H9 (cell line): ENCODE measurements around the gene FLOT2. TPM values are rescaled to one million over a fixed set of nuclear protein-coding genes. Genes with fewer than 3 reads are reported as not detected.

Experiments used
- DNase-seq: peaks from one replicate; pipeline ENCODE4 v3.0.0-alpha.2; 2017
- H2AFZ ChIP-seq: one replicate; pipeline ENCODE4 v1.6.1; 2013; ENCODE audit warnings: mild to moderate bottlenecking, low read length, control low read depth, moderate library complexity
- H2AK5ac ChIP-seq: 2 replicates; pipeline ENCODE4 v1.6.1; 2013; ENCODE audit warnings: low read length, control low read depth, mixed read lengths; ENCODE audit not compliant: insufficient read length
- H2BK120ac ChIP-seq: one replicate; pipeline ENCODE4 v1.6.1; 2013; ENCODE audit warnings: low read depth, mild to moderate bottlenecking, low read length, control low read depth, inconsistent platforms; ENCODE audit not compliant: poor library complexity, severe bottlenecking
- H2BK12ac ChIP-seq: 2 replicates; pipeline ENCODE4 v1.6.1; 2013; ENCODE audit warnings: low read length, control low read depth, mixed read lengths, low read depth; ENCODE audit not compliant: insufficient read length
- H2BK15ac ChIP-seq: 2 replicates; pipeline ENCODE4 v1.6.1; 2013; ENCODE audit warnings: low read depth, low read length, control low read depth
- H2BK20ac ChIP-seq: one replicate; pipeline ENCODE4 v1.6.1; 2013; ENCODE audit warnings: low read depth, mild to moderate bottlenecking, low read length, control low read depth, inconsistent platforms; ENCODE audit not compliant: poor library complexity, severe bottlenecking
- H2BK5ac ChIP-seq: 2 replicates; pipeline ENCODE4 v1.6.1; 2013; ENCODE audit warnings: low read length, control low read depth, mixed read lengths; ENCODE audit not compliant: insufficient read length
- H3K14ac ChIP-seq: 2 replicates; pipeline ENCODE4 v1.6.1; 2013; ENCODE audit warnings: low read length, control low read depth; ENCODE audit not compliant: insufficient read depth
- H3K18ac ChIP-seq: 2 replicates; pipeline ENCODE4 v1.6.1; 2013; ENCODE audit warnings: low read depth, mild to moderate bottlenecking, mixed read lengths, low read length, control low read depth; ENCODE audit not compliant: insufficient read length
- H3K23ac ChIP-seq: 2 replicates; pipeline ENCODE4 v1.6.1; 2013; ENCODE audit warnings: low read length, control low read depth, mixed read lengths, low read depth; ENCODE audit not compliant: insufficient read length
- H3K23me2 ChIP-seq: 2 replicates; pipeline ENCODE4 v1.6.1; 2013; ENCODE audit warnings: low read depth, mild to moderate bottlenecking, mixed read lengths, low read length, control low read depth; ENCODE audit not compliant: insufficient read length, poor library complexity, severe bottlenecking
- H3K27ac ChIP-seq: 2 replicates; pipeline ENCODE4 v1.5.1; 2013; ENCODE audit warnings: low read length, control low read depth, mixed read lengths, low read depth; ENCODE audit not compliant: insufficient read length
- H3K27me3 ChIP-seq: 2 replicates; pipeline ENCODE4 v1.6.1; 2013; ENCODE audit warnings: low read length, control low read depth, inconsistent platforms; ENCODE audit not compliant: insufficient read depth
- H3K4ac ChIP-seq: 2 replicates; pipeline ENCODE4 v1.6.1; 2013; ENCODE audit warnings: low read depth, mild to moderate bottlenecking, control low read depth, inconsistent platforms, low read length, moderate library complexity
- H3K4me1 ChIP-seq: 2 replicates; pipeline ENCODE4 v1.6.1; 2013; ENCODE audit warnings: low read length, control low read depth, inconsistent platforms; ENCODE audit not compliant: insufficient read depth
- H3K4me2 ChIP-seq: 2 replicates; pipeline ENCODE4 v1.6.1; 2013; ENCODE audit warnings: low read length, control low read depth, mixed read lengths; ENCODE audit not compliant: insufficient read length, insufficient read depth
- H3K56ac ChIP-seq: 2 replicates; pipeline ENCODE4 v1.6.1; 2013; ENCODE audit warnings: low read depth, mild to moderate bottlenecking, mixed read lengths, low read length, control low read depth; ENCODE audit not compliant: insufficient read length
- H3K79me1 ChIP-seq: 2 replicates; pipeline ENCODE4 v1.6.1; 2013; ENCODE audit warnings: low read depth, mild to moderate bottlenecking, moderate library complexity, low read length, control low read depth, inconsistent platforms; ENCODE audit not compliant: insufficient read depth, poor library complexity, severe bottlenecking
- H3K79me2 ChIP-seq: 2 replicates; pipeline ENCODE4 v1.6.1; 2013; ENCODE audit warnings: low read length, control low read depth, inconsistent platforms; ENCODE audit not compliant: insufficient read depth
- H3K9ac ChIP-seq: 2 replicates; pipeline ENCODE4 v1.6.1; 2013; ENCODE audit warnings: low read length, control low read depth, mixed read lengths; ENCODE audit not compliant: insufficient read length; ENCODE audit errors: extremely low read depth
- H3K9me3 ChIP-seq: one replicate; pipeline ENCODE4 v1.6.1; 2013; ENCODE audit warnings: low read depth, low read length, inconsistent platforms; ENCODE audit not compliant: control insufficient read depth
- H3T11ph ChIP-seq: one replicate; pipeline ENCODE4 v1.6.1; 2013; ENCODE audit warnings: mild to moderate bottlenecking, low read length, control low read depth, inconsistent platforms
- H4K20me1 ChIP-seq: one replicate; pipeline ENCODE4 v1.6.1; 2013; ENCODE audit not compliant: control insufficient read depth, insufficient read length, insufficient read depth
- H4K5ac ChIP-seq: 2 replicates; pipeline ENCODE4 v1.6.1; 2013; ENCODE audit warnings: low read depth, mild to moderate bottlenecking, mixed read lengths, low read length, control low read depth; ENCODE audit not compliant: insufficient read length
- H4K8ac ChIP-seq: replicated peaks from 2 replicates; pipeline ENCODE4 v1.6.1; 2013; ENCODE audit warnings: low read length, control low read depth, mixed read lengths, low read depth; ENCODE audit not compliant: insufficient read length
- H4K91ac ChIP-seq: 2 replicates; pipeline ENCODE4 v1.6.1; 2013; ENCODE audit warnings: low read depth, mild to moderate bottlenecking, moderate library complexity, mixed read lengths, low read length, control low read depth; ENCODE audit not compliant: insufficient read length
- H3K27ac Mint-ChIP-seq, 3 experiments: 2 replicates in 2 of 3; 3 replicates in 1 of 3; pipeline ENCODE4 v1.8.0; 2020 to 2021; ENCODE audit warnings: mixed read lengths in 3 of 3, mild to moderate bottlenecking in 1 of 3, moderate library complexity in 1 of 3
- H3K27me3 Mint-ChIP-seq: 2 replicates; pipeline ENCODE4 v1.8.0; 2021; ENCODE audit warnings: low read depth, mild to moderate bottlenecking, moderate library complexity, mixed read lengths
- H3K36me3 Mint-ChIP-seq, 3 experiments: 2 replicates in 2 of 3; 3 replicates in 1 of 3; pipeline ENCODE4 v1.8.0; 2020 to 2021; ENCODE audit warnings: low read depth in 3 of 3, mixed read lengths in 3 of 3; ENCODE audit not compliant: insufficient read depth in 1 of 3
- H3K4me1 Mint-ChIP-seq, 2 experiments: 2 replicates each; pipeline ENCODE4 v1.8.0; 2020; ENCODE audit warnings: mixed read lengths in 2 of 2
- H3K4me3 Mint-ChIP-seq, 2 experiments: 2 replicates in 1 of 2; 3 replicates in 1 of 2; pipeline ENCODE4 v1.8.0; 2020 to 2021; ENCODE audit warnings: mild to moderate bottlenecking in 2 of 2, mixed read lengths in 2 of 2, moderate library complexity in 1 of 2
- H3K9me3 Mint-ChIP-seq, 2 experiments: 2 replicates in 1 of 2; 3 replicates in 1 of 2; pipeline ENCODE4 v1.8.0; 2020; ENCODE audit warnings: mild to moderate bottlenecking in 2 of 2, mixed read lengths in 2 of 2, moderate library complexity in 1 of 2
- WGBS: extraction: QIAGEN DNeasy Blood & Tissue Kit; methylation state at CpG from one replicate; pipeline ENCODE4 v1.1.7; 2013; ENCODE audit warnings: missing lambda C conversion rate, low lambda C conversion rate, mixed read lengths; ENCODE audit not compliant: insufficient read length; ENCODE audit errors: extremely low coverage; 5-methylcytosine and 5-hydroxymethylcytosine counted together
- total RNA-seq: library from RNA; stranded (reverse); gene quantifications from 2 replicates; pipeline ENCODE4 v1.2.1, GENCODE V29; 2021
- TF ChIP-seq, protein P1 (sequence below): fragments of 200-600 bp; sonication (generic); conservative IDR thresholded peaks from 3 replicates; pipeline ENCODE4 v1.8.0; 2021; ENCODE audit warnings: antibody characterized with exemption, mild to moderate bottlenecking

FLOT2 gene
- total RNA-seq, 1 experiment from 2014 or later, result 173 TPM

DNA sequence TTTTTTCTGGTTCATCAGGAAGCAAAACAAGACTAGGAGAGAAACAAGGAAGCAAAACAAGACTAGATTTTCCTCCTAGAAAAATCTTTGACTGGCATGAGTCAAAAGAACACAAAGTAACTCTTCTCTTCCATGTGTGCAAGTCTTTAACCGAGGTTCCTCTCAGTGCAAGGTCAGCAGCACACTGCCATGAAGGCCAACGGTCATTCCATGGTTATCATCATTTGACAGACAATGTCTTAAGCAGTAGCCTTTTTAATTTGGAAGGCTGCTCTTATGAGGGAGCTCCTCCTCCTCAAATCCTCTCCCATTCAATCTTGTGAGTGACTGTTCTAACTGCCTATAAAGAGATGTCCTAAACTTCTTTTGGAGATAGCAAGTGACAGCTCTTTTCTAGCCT is 20.8 kb upstream of the FLOT2 start:
- Histone ChIP-seq H2BK20ac (no peak overlapping the region), H3K4ac (no peak overlapping the region), H3K23me2 (no peaks in the 10 kb centered on the region), H3K18ac (no peak overlapping the region), H3K4me1 (no peaks in the 10 kb centered on the region), H2BK12ac (no peak overlapping the region), H4K20me1 (no peaks in the 10 kb centered on the region), H2BK15ac (no peak overlapping the region), H4K5ac (no peak overlapping the region), H3K56ac (no peak overlapping the region), H3K4me2 (no peak overlapping the region), H3K9ac (no peak overlapping the region), H3K23ac (no peak overlapping the region), H3K79me1 (no peaks in the 10 kb centered on the region), H3K27ac (no peak overlapping the region), H2BK5ac (no peak overlapping the region), H3K79me2 (no peaks in the 10 kb centered on the region), H3K14ac (no peak overlapping the region), H3K27me3 (no peaks in the 10 kb centered on the region), H4K8ac (no peak overlapping the region), H3K9me3 (no peaks in the 10 kb centered on the region), H4K91ac (no peak overlapping the region), H2AFZ (no peak overlapping the region), H3T11ph (no peak overlapping the region), H2BK120ac (no peak overlapping the region), H2AK5ac (no peak overlapping the region)
- Mint-ChIP-seq H3K4me1 (no peaks in the 10 kb centered on the region), H3K27me3 (no peaks in the 10 kb centered on the region), H3K9me3 (no peaks in the 10 kb centered on the region), H3K4me3 (no peak overlapping the region), H3K36me3 (peaks cover 72 to 89% (median 89%) of the 10 kb centered on the region in 3 experiments), H3K27ac (no peak overlapping the region; a peak in 1 of 7 replicates)
- WGBS, result no CpG with 5 or more reads among the region's 2 CpGs
- TF ChIP-seq, protein P1, sequence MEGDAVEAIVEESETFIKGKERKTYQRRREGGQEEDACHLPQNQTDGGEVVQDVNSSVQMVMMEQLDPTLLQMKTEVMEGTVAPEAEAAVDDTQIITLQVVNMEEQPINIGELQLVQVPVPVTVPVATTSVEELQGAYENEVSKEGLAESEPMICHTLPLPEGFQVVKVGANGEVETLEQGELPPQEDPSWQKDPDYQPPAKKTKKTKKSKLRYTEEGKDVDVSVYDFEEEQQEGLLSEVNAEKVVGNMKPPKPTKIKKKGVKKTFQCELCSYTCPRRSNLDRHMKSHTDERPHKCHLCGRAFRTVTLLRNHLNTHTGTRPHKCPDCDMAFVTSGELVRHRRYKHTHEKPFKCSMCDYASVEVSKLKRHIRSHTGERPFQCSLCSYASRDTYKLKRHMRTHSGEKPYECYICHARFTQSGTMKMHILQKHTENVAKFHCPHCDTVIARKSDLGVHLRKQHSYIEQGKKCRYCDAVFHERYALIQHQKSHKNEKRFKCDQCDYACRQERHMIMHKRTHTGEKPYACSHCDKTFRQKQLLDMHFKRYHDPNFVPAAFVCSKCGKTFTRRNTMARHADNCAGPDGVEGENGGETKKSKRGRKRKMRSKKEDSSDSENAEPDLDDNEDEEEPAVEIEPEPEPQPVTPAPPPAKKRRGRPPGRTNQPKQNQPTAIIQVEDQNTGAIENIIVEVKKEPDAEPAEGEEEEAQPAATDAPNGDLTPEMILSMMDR, result no peak
- DNase-seq, result no peak
